Stimulated activated naive CD8-positive, alpha-beta T cell treated with anti-CD3 and anti-CD28 coated beads, Interleukin-15, Interleukin-2, amounts not matched to agents 100 U/mL and 50 U/mL, for 24 hours (primary cell): ENCODE data around the gene SLC7A7.
"Not testable (repeated sequence)": the region's sequence is repeated elsewhere in the genome, so short reads cannot be mapped to it uniquely, and the experiment has no call there.

Experiments used
- ATAC-seq: fragments of 150-1000 bp; cut with Tn5 transposase; one replicate; pipeline ENCODE4 v1.10.0; 2021
- DNase-seq: peaks from one replicate; pipeline ENCODE4 v3.0.0; 2021

SLC7A7 gene

DNA sequence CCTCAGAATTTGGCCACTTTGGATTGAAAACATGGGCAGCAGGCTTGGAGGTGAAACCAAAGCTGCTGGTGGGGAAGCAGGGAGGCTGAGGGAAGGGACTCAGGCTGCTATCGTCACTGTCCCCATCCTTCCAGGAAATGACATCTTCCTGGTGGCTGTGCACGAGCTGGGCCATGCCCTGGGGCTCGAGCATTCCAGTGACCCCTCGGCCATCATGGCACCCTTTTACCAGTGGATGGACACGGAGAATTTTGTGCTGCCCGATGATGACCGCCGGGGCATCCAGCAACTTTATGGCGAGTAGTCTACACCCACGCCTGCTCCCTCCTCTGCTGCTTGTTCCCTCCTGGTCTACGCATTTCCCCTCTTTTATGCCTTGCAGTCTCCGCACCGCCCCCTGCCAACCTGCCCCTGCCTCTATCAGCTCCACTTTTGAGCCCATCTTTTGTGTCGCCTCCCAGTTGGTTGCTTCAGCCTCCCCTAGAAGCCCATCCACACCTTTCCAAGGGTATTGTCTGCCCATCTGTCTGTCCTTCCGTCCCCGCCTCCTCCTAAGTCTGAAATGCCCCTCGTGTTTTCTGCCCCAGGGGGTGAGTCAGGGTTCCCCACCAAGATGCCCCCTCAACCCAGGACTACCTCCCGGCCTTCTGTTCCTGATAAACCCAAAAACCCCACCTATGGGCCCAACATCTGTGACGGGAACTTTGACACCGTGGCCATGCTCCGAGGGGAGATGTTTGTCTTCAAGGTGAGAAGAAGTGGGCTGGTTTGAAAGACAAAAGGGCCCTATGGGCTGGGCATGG lies 28.1 kb upstream of the SLC7A7 start:
- no peak for ATAC-seq
- DNase-seq, result no peak

DNA sequence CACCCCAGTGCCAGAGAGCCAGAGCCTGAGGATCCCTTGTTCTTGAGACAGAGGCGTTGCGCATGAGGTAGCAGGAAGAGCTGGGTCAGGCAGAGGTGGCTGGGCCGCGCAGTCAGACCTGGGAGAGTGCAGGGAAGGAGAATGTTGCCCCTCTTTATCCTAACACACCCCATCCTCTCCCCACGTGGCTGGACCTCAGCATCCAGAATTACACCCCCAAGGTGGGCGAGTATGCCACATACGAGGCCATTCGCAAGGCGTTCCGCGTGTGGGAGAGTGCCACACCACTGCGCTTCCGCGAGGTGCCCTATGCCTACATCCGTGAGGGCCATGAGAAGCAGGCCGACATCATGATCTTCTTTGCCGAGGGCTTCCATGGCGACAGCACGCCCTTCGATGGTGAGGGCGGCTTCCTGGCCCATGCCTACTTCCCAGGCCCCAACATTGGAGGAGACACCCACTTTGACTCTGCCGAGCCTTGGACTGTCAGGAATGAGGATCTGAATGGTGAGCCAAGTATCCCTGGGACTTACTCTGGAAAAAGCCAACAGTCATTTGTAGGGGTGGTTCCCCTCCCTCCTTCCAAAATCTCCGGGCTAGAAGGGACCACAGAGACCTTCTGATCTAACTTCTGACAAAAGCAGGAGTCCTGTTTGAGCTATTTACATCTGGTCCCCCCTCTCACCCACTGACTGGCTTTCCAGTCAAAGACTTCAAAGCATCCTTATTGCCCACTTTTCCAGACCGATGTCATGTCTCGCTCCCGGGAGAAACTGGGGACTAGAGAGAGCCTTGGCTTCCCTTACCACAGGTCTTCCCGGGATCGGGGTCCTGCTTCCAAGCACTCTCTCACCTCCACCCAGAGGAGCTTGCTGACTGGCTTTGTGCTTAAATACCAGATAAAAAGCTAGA lies 27.2 kb upstream of the SLC7A7 start:
- DNase-seq (no peak), ATAC-seq (no peak)

GRCh38 chr14:22841769-22842168 lies 26.5 kb upstream of the SLC7A7 start:
- no peak for DNase-seq
- no peak for ATAC-seq

- DNase-seq, result no peak
- ATAC-seq, result no peak
Measured at GRCh38 chr14:22841311-22841710, 26.1 kb upstream of the SLC7A7 start.

DNA sequence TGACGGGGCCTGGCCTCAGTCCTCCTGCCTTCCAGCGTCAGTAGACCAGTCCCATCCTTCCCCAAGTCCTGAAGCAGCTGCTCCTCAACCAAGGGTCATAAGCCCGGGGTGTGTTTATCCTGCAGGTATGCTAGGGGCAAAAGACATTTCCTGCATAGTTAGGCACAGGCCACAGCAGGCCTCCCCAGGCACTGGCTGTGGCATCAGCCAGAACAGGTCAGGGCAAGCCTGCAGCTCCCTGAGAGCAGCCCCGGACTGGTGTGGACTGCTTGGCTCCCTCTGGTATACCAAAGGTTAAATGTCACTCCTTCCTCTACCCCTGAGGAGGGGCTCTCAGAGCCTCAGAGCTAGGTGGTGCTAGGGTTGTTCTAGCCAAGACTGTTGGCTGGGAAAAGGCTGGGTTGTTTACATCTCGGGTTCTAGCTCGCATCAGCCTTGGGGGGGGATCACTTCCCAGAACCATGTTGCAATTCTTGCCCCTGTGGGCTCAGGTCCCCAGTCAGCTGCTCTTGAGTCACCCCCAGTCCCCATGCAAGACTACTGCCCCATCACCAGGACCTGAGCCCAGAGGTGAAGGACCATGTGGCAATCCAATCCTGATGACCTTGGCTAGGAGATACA lies 24.0 kb upstream of the SLC7A7 start:
- DNase-seq (no peak), ATAC-seq (no peak)

DNA sequence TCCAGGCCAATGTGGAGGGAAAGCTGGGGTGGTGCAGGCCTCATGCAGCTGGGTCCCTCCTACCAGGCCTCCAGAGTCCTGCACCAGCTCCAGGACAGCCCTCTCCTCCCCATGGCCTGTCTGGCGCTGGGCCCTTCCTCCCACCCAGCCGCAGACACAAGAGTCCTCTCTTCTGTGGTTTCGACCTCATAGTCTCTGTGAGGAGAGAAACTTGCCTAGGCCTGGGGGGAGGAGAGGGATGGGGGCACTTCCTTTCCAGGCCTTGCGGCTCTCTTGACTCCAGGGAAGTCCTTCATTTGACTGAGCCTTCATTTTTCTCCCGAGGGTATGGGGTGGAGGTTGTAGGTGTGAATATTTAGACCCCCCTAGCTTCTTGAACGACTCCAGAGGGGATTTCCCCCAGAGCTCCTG lies 23.4 kb upstream of the SLC7A7 start:
- DNase-seq (no peak), ATAC-seq (no peak)

GRCh38 chr14:22837750-22838538 lies 22.7 kb upstream of the SLC7A7 start:
- no peak for ATAC-seq
- DNase-seq, result no peak

DNA sequence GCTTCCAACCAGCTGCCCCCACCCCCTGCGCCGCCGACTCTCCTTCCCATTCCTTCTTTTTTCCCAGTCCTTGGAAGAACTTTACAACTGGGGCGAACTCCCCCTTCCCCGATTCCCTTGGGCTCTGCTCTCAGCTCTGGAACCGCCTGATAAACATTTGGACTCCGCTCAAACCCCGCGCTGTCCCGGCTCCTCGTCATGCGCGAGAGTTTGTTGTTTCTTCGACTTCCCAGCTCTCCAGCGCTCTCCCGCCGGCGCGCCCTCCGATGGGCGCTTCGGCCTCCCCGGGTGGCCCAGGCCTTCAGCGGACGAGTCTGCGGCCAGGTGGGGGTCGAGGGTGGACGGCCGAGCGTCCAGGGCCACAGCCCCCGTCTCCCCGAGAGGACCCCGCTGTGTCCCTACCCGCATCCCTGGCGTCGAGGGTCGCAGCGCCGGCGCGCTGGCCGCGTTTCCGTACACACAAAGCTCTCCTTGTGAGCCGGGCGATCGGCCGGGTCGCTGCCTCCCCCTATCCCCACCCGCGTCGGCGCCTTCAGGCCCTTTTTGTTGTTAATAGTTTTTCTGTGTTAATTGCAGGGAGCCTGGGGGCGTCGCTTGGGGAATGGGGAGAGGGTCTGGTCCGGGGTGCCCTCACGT lies 22.0 kb upstream of the SLC7A7 start:
- DNase-seq, result peak; percentile 34
- ATAC-seq, result no peak

DNA sequence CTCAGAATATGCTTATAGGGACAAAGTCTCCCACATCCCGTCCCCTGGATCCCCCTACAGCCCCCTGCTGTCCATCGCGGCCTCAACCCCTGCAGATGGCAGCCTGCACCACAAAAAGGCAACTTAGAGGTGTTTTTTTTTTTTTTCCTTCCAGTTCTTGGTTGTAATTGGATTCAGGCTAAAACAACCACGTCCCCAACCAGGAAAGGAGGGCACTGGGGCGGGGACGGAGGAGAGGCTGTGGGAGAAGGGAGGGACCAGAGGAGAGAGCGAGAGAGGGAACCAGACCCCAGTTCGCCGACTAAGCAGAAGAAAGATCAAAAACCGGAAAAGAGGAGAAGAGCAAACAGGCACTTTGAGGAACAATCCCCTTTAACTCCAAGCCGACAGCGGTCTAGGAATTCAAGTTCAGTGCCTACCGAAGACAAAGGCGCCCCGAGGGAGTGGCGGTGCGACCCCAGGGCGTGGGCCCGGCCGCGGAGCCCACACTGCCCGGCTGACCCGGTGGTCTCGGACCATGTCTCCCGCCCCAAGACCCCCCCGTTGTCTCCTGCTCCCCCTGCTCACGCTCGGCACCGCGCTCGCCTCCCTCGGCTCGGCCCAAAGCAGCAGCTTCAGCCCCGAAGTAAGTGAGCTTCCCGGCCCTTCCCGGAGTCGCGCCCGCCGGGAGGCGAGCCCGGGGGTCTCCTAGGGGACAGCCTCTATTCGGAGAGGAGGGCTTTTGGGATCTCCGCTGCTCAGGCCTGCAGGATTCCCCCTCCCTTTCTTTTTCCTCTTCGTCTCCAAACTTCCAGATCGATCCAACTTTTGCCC lies 21.3 kb upstream of the SLC7A7 start, which contains the start of gene MMP14:
TSS of gene MMP14 (plus strand) at position 285 of the 813 bp plus-strand sequence. CDS start at position 518, 233 bp downstream.
- DNase-seq (no peak), ATAC-seq (no peak)

DNA sequence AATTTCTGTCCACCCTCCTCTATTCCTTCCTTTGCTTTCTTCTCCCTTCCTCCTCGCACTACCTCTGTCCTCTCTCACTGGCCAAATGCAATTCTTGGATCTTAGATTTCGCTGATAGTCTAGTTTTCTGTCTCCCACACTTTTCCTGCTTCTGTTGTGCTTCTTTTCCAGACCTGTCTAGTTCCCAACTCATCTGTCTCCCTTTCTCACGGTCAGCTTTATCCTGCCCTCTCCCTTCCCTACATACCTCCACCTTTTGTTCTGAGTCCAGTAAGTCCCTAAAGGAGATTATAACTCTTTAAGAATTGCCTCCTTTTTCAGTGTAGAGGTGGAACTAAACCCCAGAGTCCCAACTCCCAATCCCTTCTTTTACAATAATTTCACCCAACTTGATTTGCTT lies 20.3 kb upstream of the SLC7A7 start:
- DNase-seq, result no peak
- no peak for ATAC-seq

- ATAC-seq (no peak), DNase-seq (no peak)
Measured at GRCh38 chr14:22830443-22831010, 15.3 kb upstream of the SLC7A7 start.

GRCh38 chr14:22829661-22830442 lies 14.6 kb upstream of the SLC7A7 start, which contains the start of gene MRPL52:
Gene MRPL52, plus strand, starts transcription at chr14:22829887. Its CDS starts 26 bp downstream, at chr14:22829913.
- DNase-seq, result peak; percentile 89
- ATAC-seq, result peak; percentile 95

GRCh38 chr14:22829076-22829660 lies 13.9 kb upstream of the SLC7A7 start:
- not testable (repeated sequence) for DNase-seq, ATAC-seq

GRCh38 chr14:22824711-22825359 lies 9.6 kb upstream of the SLC7A7 start:
- no peak for DNase-seq
- peak; percentile 14 for ATAC-seq

DNA sequence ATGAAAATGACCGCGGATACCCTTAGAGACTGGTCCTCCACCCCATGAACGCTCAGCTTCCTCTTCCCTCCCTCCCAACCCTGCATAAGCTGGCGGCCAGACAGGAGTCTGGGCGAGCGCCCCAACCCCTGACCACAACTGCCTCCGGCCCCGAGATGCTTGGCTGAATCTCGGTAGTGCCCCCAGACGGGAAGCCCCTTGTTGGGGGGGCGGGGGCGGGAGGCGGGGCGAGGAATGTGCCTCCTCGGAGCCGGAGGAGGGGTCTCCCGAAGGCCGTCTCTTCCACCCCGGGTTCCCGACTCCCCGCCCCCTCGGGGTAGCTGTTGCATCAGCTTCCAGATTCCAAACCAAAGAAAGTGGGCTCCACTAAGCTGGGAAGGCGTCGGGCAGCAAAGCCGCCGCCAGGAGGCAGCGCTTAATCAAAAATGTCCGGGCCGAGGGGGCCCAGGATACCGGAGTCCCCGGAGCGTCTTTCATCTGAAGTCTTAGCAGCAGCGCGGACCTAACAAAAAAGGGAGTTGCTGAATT lies 7.4 kb upstream of the SLC7A7 start:
- ATAC-seq, result peak; percentile 80

GRCh38 chr14:22822016-22822570 lies 6.9 kb upstream of the SLC7A7 start:
- DNase-seq (no peak), ATAC-seq (no peak)

More for the DNA sequence above, 7.4 kb upstream of the SLC7A7 start:
- DNase-seq, result peak; percentile 76

DNA sequence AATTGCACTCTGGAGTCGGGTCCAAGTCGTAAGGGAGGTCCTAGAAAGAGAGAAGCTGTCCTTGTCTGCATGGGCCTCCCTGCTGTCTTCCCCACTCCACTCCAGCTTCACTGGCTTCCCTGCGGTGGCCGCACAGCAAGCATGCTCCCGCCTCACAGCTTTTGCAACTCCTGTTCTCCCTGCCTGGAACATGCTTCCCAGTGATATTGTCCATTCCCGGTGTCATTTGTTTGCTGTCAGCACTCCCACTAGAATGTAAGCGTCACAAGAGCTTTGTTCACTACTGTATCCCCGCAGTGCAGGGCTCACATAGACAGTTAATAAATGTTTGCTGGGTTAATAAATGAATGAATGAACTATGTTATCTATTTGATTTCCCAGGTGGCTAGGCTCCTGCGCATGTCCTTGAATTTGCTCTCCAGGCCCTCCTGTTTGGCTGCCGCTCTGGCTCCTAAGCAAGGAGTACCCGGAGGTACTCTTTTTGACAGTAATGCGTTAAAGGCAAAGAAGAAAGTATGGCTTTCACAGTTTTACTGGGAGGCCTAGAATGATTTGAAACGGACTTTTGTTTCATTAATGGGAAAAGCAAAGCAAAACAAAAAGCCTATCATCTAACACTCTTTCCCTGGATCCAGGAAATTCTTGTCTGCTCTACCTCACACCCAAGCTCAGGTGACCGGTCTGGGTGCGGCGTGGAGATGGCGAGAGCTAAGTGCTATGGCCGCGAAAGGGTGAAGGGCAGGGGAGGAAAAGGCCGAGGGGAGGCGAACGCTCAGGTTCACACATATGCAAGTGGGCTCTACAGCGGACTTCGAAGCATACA lies 6.2 kb upstream of the SLC7A7 start:
- DNase-seq (no peak), ATAC-seq (no peak)
